Thyroid gland (tissue), 4 donors: ENCODE results near the gene ST3GAL3.

Experiments
- CTCF ChIP-seq, 6 experiments: fragments of 200-600 bp in 3 of 6; fragments of 450-650 bp in 3 of 6; sonication (generic) in 3 of 6; IDR thresholded peaks; one replicate each; pipeline ENCODE4 v1.5.1; 2016 to 2019; ENCODE audit warnings: antibody characterized with exemption in 6 of 6, mild to moderate bottlenecking in 2 of 6, inconsistent platforms in 1 of 6, moderate library complexity in 1 of 6
- POLR2A ChIP-seq, 2 donors: fragments of 450-650 bp; IDR thresholded peaks; one replicate each; pipeline ENCODE4 v1.6.1; 2017; ENCODE audit warnings: antibody characterized with exemption in 2 of 2, mild to moderate bottlenecking in 2 of 2, moderate library complexity in 1 of 2

GRCh38 chr1:43779805-43780403 is 72.6 kb downstream of the ST3GAL3 start:
- TF ChIP-seq CTCF (IDR thresholded peaks at IDR 0.05) (no peak), POLR2A (IDR thresholded peaks at IDR 0.05) (no peak)
